Measurements from ENCODE around the gene SUSD1. TPM values are rescaled to one million over a fixed set of nuclear protein-coding genes. Genes with fewer than 3 reads are reported as not detected.
A peak's percentile ranks its signal among the peaks of the same experiment; 100 is the strongest.

SUSD1 gene
- total and polyA plus RNA-seq, 9 of the 15 experiments (the other 6 are each of a cell fraction or from before 2014, with no cell fraction given), result 10.9 to 44.4 (median 36.1) TPM

DNA sequence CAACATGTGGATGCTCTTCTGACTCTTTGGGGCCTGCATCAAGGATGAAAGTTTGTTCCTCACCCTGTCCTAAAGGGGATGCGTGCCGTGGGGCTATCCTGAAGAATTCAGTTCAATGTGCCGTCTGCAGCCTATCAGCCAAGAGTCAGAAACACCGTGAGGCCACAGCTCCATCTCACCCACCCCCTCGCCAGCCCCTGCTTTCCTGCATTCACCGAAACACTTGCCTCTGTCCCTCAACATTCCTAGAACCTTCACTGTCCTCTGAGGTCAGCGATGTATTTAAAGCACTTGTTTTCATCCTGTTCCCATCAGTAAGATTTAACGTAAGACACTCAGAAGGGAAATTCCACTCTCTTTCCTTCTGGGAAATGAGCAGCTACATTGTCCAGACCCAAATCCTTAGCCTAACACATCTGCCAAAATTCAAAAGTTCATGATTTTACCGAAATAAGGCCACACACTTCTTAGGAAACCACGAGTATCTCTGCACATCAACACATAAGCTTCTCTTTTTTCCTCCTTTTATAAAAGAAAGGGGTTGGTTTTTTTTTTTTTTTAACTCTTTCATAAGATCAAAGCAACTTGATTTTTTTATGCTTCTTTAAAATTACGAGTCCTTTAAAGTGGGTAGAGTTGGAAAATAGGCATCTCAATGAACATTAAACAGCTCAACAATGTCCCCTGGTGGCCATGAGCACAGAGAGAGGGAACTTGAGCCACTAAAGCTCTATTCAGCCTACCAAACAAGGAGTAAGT is 100.7 kb downstream of the SUSD1 start (continued):
- TF ChIP-seq, protein P1, sequence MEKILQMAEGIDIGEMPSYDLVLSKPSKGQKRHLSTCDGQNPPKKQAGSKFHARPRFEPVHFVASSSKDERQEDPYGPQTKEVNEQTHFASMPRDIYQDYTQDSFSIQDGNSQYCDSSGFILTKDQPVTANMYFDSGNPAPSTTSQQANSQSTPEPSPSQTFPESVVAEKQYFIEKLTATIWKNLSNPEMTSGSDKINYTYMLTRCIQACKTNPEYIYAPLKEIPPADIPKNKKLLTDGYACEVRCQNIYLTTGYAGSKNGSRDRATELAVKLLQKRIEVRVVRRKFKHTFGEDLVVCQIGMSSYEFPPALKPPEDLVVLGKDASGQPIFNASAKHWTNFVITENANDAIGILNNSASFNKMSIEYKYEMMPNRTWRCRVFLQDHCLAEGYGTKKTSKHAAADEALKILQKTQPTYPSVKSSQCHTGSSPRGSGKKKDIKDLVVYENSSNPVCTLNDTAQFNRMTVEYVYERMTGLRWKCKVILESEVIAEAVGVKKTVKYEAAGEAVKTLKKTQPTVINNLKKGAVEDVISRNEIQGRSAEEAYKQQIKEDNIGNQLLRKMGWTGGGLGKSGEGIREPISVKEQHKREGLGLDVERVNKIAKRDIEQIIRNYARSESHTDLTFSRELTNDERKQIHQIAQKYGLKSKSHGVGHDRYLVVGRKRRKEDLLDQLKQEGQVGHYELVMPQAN (IDR thresholded peaks at IDR 0.05; ENCODE audit: borderline replicate concordance), result 0 out of 2 replicates have a peak, but pooled peaks have one; percentile 21
- TF ChIP-seq DIDO1 (tag; IDR thresholded peaks at IDR 0.05; ENCODE audit: low read depth), result no peak
- no peak for TF ChIP-seq RBM14 (IDR thresholded peaks at IDR 0.05; ENCODE audit: borderline replicate concordance, insufficient read depth, low read depth, low read length)
- TF ChIP-seq CHD4 (IDR thresholded peaks at IDR 0.05; ENCODE audit: insufficient read depth, insufficient replicate concordance, low read depth, low read length, poor library complexity, severe bottlenecking), result no peak
- no peak for TF ChIP-seq ZNF780A (CRISPR knock-in tag; IDR thresholded peaks at IDR 0.05)
- TF ChIP-seq MCM7 (IDR thresholded peaks at IDR 0.05), result no peak
- no peak for TF ChIP-seq ETV1 (tag; conservative IDR thresholded peaks at IDR 0.05; ENCODE audit: low read depth)
- no peak for TF ChIP-seq KLF13 (tag; IDR thresholded peaks at IDR 0.05; ENCODE audit: borderline replicate concordance, low read depth)
- TF ChIP-seq, protein P2, sequence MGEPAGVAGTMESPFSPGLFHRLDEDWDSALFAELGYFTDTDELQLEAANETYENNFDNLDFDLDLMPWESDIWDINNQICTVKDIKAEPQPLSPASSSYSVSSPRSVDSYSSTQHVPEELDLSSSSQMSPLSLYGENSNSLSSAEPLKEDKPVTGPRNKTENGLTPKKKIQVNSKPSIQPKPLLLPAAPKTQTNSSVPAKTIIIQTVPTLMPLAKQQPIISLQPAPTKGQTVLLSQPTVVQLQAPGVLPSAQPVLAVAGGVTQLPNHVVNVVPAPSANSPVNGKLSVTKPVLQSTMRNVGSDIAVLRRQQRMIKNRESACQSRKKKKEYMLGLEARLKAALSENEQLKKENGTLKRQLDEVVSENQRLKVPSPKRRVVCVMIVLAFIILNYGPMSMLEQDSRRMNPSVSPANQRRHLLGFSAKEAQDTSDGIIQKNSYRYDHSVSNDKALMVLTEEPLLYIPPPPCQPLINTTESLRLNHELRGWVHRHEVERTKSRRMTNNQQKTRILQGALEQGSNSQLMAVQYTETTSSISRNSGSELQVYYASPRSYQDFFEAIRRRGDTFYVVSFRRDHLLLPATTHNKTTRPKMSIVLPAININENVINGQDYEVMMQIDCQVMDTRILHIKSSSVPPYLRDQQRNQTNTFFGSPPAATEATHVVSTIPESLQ (CRISPR knock-in tag; IDR thresholded peaks at IDR 0.05), result no peak
- no peak for TF ChIP-seq IFI16 (CRISPR knock-in tag; IDR thresholded peaks at IDR 0.05)
- peak; percentile 15; the same call in 1 of the 2 replicates for TF ChIP-seq NBN (IDR thresholded peaks at IDR 0.05; ENCODE audit: low read depth)
- TF ChIP-seq, protein P3, sequence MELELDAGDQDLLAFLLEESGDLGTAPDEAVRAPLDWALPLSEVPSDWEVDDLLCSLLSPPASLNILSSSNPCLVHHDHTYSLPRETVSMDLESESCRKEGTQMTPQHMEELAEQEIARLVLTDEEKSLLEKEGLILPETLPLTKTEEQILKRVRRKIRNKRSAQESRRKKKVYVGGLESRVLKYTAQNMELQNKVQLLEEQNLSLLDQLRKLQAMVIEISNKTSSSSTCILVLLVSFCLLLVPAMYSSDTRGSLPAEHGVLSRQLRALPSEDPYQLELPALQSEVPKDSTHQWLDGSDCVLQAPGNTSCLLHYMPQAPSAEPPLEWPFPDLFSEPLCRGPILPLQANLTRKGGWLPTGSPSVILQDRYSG (tag; conservative IDR thresholded peaks at IDR 0.05; ENCODE audit: low read depth), result no peak
- no peak for TF ChIP-seq ZBTB17 (CRISPR knock-in tag; IDR thresholded peaks at IDR 0.05)
- 0 out of 4 replicates have a peak, but pooled peaks of 1 of the 2 experiments have one; percentile 48 for TF ChIP-seq ARNT (IDR thresholded peaks at IDR 0.05)
- no peak for TF ChIP-seq ZNF551 (CRISPR knock-in tag; IDR thresholded peaks at IDR 0.05)
- TF ChIP-seq MYBL2 (IDR thresholded peaks at IDR 0.05; ENCODE audit: low read depth), result no peak
- no peak for TF ChIP-seq MYBL2 (CRISPR knock-in tag; IDR thresholded peaks at IDR 0.05; ENCODE audit: borderline replicate concordance)
- no peak for TF ChIP-seq KDM4B (IDR thresholded peaks at IDR 0.05; ENCODE audit: borderline replicate concordance in 2 of 2, low read depth in 1 of 2)
- TF ChIP-seq RAD21 (CRISPR knock-in tag; conservative IDR thresholded peaks at IDR 0.05 in 1 of 2, IDR thresholded peaks at IDR 0.05 in 1 of 2), result peak; percentile 95
- no peak for TF ChIP-seq L3MBTL2 (IDR thresholded peaks at IDR 0.05)
- no peak for TF ChIP-seq TAF1 (IDR thresholded peaks at IDR 0.05; ENCODE audit: control insufficient read depth, extremely low read depth, insufficient read depth, low read length, severe bottlenecking)
- TF ChIP-seq BRD9 (IDR thresholded peaks at IDR 0.05; ENCODE audit: low read depth, partially characterized antibody), result peak; percentile 71
- no peak for TF ChIP-seq NCOA1 (IDR thresholded peaks at IDR 0.05; ENCODE audit: low read depth)

Measured in K562 (cell line).